Amniotic epithelial cell (primary cell): ENCODE results near the gene SHTN1.

Experiments
- DNase-seq: peaks from one replicate; pipeline ENCODE4 v3.0.0-alpha.2; 2010; ENCODE audit warnings: low read depth

The SHTN1 gene

GRCh38 chr10:116984202-116984990 lies 20.6 kb downstream of the SHTN1 start:
- no peak for DNase-seq

- no peak for DNase-seq
These were observed 24.9 kb downstream of the SHTN1 start for GRCh38 chr10:116980041-116980440.

- DNase-seq: no peak
These were observed 26.1 kb downstream of the SHTN1 start for GRCh38 chr10:116978901-116979300.

GRCh38 chr10:116974456-116975005 lies 30.5 kb downstream of the SHTN1 start:
- DNase-seq: peak; percentile 86

- DNase-seq: no peak
These were observed 31.0 kb downstream of the SHTN1 start for GRCh38 chr10:116973946-116974455.

GRCh38 chr10:116973371-116973905 lies 31.5 kb downstream of the SHTN1 start:
- DNase-seq: no peak

GRCh38 chr10:116972131-116972530 lies 32.9 kb downstream of the SHTN1 start:
- DNase-seq: no peak

GRCh38 chr10:116970050-116970449 lies 34.9 kb downstream of the SHTN1 start:
- no peak for DNase-seq

- DNase-seq: no peak
These were observed 36.7 kb downstream of the SHTN1 start for GRCh38 chr10:116968331-116968730.

GRCh38 chr10:116961406-116962251 lies 43.4 kb downstream of the SHTN1 start:
- DNase-seq: no peak

GRCh38 chr10:116960066-116960776 lies 44.8 kb downstream of the SHTN1 start:
- DNase-seq: no peak

GRCh38 chr10:116952729-116953128 lies 52.3 kb downstream of the SHTN1 start:
- no peak for DNase-seq

- DNase-seq: no peak
These were observed 56.5 kb downstream of the SHTN1 start for GRCh38 chr10:116948530-116948870.

GRCh38 chr10:116947841-116948529 lies 57.0 kb downstream of the SHTN1 start:
- peak; percentile 29 for DNase-seq

- DNase-seq: no peak
These were observed 60.1 kb downstream of the SHTN1 start for GRCh38 chr10:116944911-116945310.

GRCh38 chr10:116931806-116932205 lies 73.2 kb downstream of the SHTN1 start:
- no peak for DNase-seq

- no peak for DNase-seq
These were observed 78.6 kb downstream of the SHTN1 start for GRCh38 chr10:116926426-116926825.

- no peak for DNase-seq
These were observed 79.9 kb downstream of the SHTN1 start for GRCh38 chr10:116925056-116925455.

GRCh38 chr10:116919706-116920105 lies 85.3 kb downstream of the SHTN1 start:
- DNase-seq: no peak

GRCh38 chr10:116919164-116919563 lies 85.8 kb downstream of the SHTN1 start:
- DNase-seq: no peak

- DNase-seq: no peak
These were observed 86.4 kb downstream of the SHTN1 start for GRCh38 chr10:116918583-116918982.
